Sigmoid colon (tissue), 3 donors: ENCODE measurements around the gene TNS2.

Source experiments
- CTCF ChIP-seq, 4 experiments: fragments of 450-650 bp in 3 of 4; fragments of 200-600 bp in 1 of 4; IDR thresholded peaks; one replicate each; pipeline ENCODE4 v1.5.1; 2016 to 2019; ENCODE audit warnings: antibody characterized with exemption in 4 of 4, mild to moderate bottlenecking in 3 of 4, moderate library complexity in 2 of 4
- POLR2A ChIP-seq, 2 donors: fragments of 450-650 bp; IDR thresholded peaks; one replicate each; pipeline ENCODE4 v1.6.1; 2016; ENCODE audit warnings: antibody characterized with exemption in 2 of 2, mild to moderate bottlenecking in 2 of 2, moderate library complexity in 2 of 2

GRCh38 chr12:53055471-53056266, 5.8 kb downstream of the TNS2 start:
- TF ChIP-seq CTCF (IDR thresholded peaks at IDR 0.05) (no peak), POLR2A (IDR thresholded peaks at IDR 0.05) (no peak)
